Gastroesophageal sphincter (tissue), 3 donors: ENCODE data around the gene TMEM245.

Source experiments
- CTCF ChIP-seq, 4 experiments: fragments of 200-600 bp in 2 of 4; fragments of 450-650 bp in 2 of 4; sonication (generic) in 1 of 4; IDR thresholded peaks; one replicate each; pipeline ENCODE4 v1.5.1; 2017 to 2019; ENCODE audit warnings: antibody characterized with exemption in 4 of 4, mild to moderate bottlenecking in 2 of 4, moderate library complexity in 2 of 4
- POLR2AphosphoS5 ChIP-seq: sonication (generic); formaldehyde crosslinking; IDR thresholded peaks from one replicate; pipeline ENCODE4 v1.6.1; 2017; ENCODE audit warnings: antibody characterized with exemption

GRCh38 chr9:109141375-109141774, 21.6 kb upstream of the TMEM245 start:
- no peak for TF ChIP-seq CTCF (IDR thresholded peaks at IDR 0.05)
- no peak for TF ChIP-seq POLR2AphosphoS5
